HG03565 (cell line): Measurements from ENCODE around the gene RFX7.

Experiments used
- ATAC-seq: cut with Tn5 transposase; IDR thresholded peaks from one replicate; pipeline ENCODE4 v1.9.1; 2021; ENCODE audit warnings: mild to moderate bottlenecking, moderate library complexity; ENCODE audit not compliant: unreplicated experiment

Gene RFX7

GRCh38 chr15:56052395-56053045 lies 191.2 kb downstream of the RFX7 start:
- peak; percentile 72 for ATAC-seq

DNA sequence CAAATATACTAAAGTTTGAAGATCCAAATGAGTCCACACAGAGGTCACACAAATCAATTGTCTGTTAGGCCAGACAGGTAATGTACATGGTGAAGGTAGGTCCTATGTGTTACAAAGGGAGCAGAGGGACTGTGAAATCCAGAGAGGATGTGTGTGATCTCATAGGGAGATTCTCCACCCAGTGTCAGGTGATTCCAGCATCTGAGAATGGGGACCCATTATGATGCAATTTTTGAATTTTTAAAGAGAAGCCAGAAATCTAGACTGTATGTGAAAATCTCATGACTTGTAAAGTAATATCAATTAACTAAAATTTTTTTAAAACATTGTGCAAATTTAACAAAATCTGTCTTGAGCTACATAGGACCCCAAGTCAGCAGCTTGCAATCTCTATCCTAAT lies 192.0 kb downstream of the RFX7 start:
- ATAC-seq = no peak

DNA sequence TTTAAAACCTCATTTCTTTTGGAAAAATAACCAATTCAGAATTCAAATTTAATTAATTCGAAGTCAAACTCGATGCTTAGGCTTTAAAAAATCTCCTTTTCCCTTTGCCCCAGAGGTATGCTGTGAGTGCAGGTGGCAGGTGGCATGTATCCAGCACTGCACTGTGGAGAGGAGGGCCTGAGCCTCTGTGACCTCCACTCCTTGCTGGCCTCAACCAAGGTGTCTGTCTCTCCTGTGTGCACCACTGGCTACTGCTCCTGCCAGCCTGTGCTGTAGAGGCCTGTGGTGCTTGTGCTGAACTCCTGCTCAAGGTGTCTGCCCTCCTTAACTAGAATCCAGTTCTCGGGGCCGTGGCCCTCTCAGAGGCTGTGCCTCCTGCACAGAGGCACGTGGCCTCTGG lies 194.1 kb downstream of the RFX7 start:
- ATAC-seq = no peak

DNA sequence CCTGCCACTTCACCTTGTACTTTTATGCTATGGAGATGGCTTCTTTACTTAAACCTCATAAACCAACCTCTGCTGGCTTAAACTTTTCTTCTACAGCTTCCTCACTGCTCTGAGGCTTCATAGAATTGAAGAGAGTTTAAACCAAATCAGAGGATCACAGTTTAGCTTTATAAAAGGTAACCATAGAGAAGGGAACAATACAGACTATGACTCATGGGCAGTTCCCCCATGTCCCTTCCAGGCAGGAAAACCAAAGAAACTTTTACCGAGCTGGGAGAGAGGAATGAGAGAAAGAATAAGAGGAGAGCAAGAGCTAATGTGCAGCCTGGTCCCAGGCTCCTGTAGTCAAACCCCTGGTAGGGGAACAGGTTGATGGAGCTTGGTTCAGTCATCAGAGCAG lies 196.3 kb downstream of the RFX7 start:
- ATAC-seq = no peak

DNA sequence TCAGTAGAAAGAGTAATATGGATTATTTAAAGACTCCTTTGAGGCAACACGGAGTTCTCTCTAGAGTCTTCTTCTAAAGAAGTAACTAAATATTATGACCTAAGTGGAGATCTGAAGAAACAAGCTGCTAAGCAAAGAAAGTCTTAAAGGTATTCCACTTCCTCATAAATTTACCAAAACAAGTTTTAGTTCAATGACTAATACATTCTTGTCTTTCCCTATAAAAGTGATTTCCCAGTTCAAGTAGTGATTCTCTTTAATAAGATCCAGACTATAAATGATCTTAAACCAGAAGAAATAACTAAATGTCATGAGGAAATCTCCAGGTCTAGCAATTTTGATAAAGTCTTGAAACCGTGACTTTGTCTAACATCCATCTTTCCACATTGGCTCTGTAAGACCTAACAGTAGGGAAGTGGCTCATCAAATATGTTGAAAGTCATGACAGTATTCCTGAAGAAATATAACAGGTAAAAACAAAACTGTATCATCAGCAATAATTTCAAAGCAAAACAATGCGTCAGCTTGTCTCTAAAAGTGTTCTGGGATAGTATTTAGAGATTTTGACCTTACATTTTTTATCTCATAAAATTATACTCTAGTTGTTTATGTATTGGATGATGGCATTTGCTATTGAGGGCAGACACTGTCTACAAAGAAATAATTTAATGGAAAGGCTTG lies 198.5 kb downstream of the RFX7 start:
- no peak for ATAC-seq

- ATAC-seq = no peak
Observed at GRCh38 chr15:56042982-56043980, 200.4 kb downstream of the RFX7 start.

DNA sequence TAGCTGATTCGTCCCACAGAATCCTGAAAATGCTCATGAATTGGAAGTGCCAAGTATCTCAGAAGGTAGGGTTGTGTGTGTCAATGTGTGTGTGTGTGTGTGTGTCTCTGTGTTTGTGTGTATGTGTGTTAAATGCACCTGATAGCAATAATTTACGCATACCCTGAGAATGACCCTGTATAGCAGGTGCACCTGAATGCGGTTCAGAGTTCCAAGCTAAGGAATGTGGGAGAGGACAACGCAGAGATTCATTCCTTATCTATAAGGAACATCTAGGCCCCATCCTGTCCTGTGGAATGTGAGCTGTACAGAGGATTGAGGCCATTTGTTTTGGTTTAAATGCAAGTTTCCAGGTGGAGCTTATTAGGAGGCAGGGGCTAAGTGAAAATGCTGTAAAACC lies 201.2 kb downstream of the RFX7 start:
- ATAC-seq = no peak

DNA sequence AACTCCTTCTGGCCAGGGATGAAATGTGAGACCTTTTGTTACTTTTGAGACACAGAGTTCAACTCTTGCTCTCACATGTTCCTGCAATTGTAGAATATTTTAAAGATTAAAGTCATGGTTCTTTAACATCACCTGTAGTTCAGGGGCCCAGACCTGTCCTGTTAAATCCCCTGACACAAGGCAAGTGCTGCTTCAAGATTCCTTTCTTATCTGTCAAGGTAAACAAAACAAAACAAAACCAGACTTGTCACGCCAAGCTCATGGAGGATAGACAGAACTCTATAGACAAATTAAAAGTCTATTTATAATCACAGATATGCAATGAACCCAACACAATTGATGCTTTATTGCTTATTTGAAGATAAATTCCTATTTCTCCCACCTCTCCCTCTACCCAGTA lies 201.6 kb downstream of the RFX7 start:
- ATAC-seq = no peak

- ATAC-seq = no peak
Observed at GRCh38 chr15:56040081-56041035, 203.3 kb downstream of the RFX7 start.

DNA sequence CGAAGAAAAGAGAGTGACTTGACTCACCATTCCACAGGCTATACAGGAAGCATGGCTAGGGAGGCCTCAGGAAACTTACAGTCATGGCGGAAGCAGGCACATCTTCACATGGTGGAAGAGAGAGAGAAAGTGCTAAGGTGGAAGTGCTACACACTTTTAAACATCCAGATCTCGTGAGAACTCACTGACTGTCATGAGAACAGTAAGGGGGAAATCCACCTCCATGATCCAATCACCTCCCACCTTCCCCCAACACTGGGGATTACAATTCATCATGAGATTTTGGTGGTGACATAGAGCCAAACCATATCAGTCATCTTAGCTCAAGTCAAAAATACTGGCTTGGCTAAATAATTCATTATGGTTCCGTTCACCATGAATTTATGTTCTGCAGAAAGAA lies 205.0 kb downstream of the RFX7 start:
- no peak for ATAC-seq

GRCh38 chr15:56038015-56038414 lies 205.7 kb downstream of the RFX7 start:
- no peak for ATAC-seq
